HepG2 (cell line): ENCODE measurements around the gene RAB35. TPM values are rescaled to one million over a fixed set of nuclear protein-coding genes. Genes with fewer than 3 reads are reported as not detected.

ENCODE experiments used
- ATAC-seq: fragments of 200-7000 bp; cut with Tn5 transposase; 3 replicates; pipeline ENCODE4 v1.9.1; 2020; ENCODE audit warnings: mild to moderate bottlenecking, moderate library complexity
- BruUV-seq: library from RNA; stranded (reverse); fragments of 400-500 nt; replicated peaks from 2 replicates; lab custom pipeline; 2021; lab: Mats Ljungman, UMichigan
- CTCF ChIA-PET: fragments of 300-600 bp; formaldehyde crosslinking; extraction: SDS; loops from one replicate; lab custom pipeline; 2021; ENCODE audit warnings: low total read pairs, inconsistent platforms, low intra/inter-chr PET ratio; lab: Yijun Ruan, JAX
- POLR2A ChIA-PET: fragments of 350-600 bp; sonication (Branson Sonifier 250); formaldehyde crosslinking; loops from one replicate; lab custom pipeline; 2020; ENCODE audit warnings: antibody characterized with exemption, inconsistent platforms; lab: Yijun Ruan, JAX
- DNase-seq: peaks from one replicate; pipeline ENCODE4 v3.0.0-alpha.2; 2015; ENCODE audit warnings: low spot score
- FAIRE-seq: peaks from 3 replicates; lab custom pipeline; 2011; peaks lifted over from hg19 to GRCh38; lab: Jason Lieb, UNC
- H2AFZ ChIP-seq: one replicate; pipeline ENCODE4 v1.6.1; 2011; ENCODE audit warnings: low read length, inconsistent platforms
- H3K27ac ChIP-seq: fragments of 300-600 bp; 3 replicates; pipeline ENCODE4 v1.8.0; 2011; ENCODE audit warnings: mixed run types, mild to moderate bottlenecking, mixed read lengths, low read length, inconsistent platforms; ENCODE audit not compliant: insufficient read depth; ENCODE audit errors: extremely low read length
- H3K27me3 ChIP-seq, 2 experiments: fragments of 200-600 bp in 1 of 2; 2 replicates in 1 of 2; 3 replicates in 1 of 2; pipeline versions ENCODE4 v1.6.0 to v1.8.0; 2011; ENCODE audit warnings: low read length in 2 of 2, mild to moderate bottlenecking in 2 of 2, moderate library complexity in 2 of 2, inconsistent platforms in 1 of 2; ENCODE audit not compliant: insufficient read depth in 2 of 2, control insufficient read depth in 1 of 2
- H3K36me3 ChIP-seq, 2 experiments: fragments of 200-600 bp in 1 of 2; replicated peaks in 1 of 2; 2 replicates in 1 of 2; 3 replicates in 1 of 2; pipeline versions ENCODE4 v1.5.1 to v1.8.0; 2011; ENCODE audit warnings: low read length in 2 of 2, inconsistent platforms in 1 of 2; ENCODE audit not compliant: insufficient read depth in 2 of 2, control insufficient read depth in 1 of 2
- H3K4me1 ChIP-seq: 2 replicates; pipeline ENCODE4 v1.5.1; 2012; ENCODE audit warnings: low read length, inconsistent platforms; ENCODE audit not compliant: insufficient read depth
- H3K4me2 ChIP-seq: 2 replicates; pipeline ENCODE4 v1.6.0; 2011; ENCODE audit warnings: low read depth, low read length, inconsistent platforms
- H3K4me3 ChIP-seq, 3 experiments: fragments of 200-600 bp in 1 of 3; sonication (generic), shearing (Covaris generic) in 1 of 3; replicated peaks in 1 of 3; 2 replicates each; pipeline ENCODE4 v1.5.1; 2011 to 2016; ENCODE audit warnings: low read length in 3 of 3, inconsistent platforms in 2 of 3, low read depth in 2 of 3, mild to moderate bottlenecking in 2 of 3, control low read depth in 1 of 3, mixed read lengths in 1 of 3; ENCODE audit not compliant: insufficient read depth in 1 of 3
- H3K79me2 ChIP-seq: one replicate; pipeline ENCODE4 v1.6.1; 2011; ENCODE audit warnings: low read length, inconsistent platforms; ENCODE audit not compliant: insufficient read depth
- H3K9ac ChIP-seq: 2 replicates; pipeline ENCODE4 v1.6.0; 2011; ENCODE audit warnings: mild to moderate bottlenecking, low read depth, low read length, inconsistent platforms; ENCODE audit not compliant: insufficient read depth
- H3K9me3 ChIP-seq: 2 replicates; pipeline ENCODE4 v1.5.1; 2012; ENCODE audit warnings: mild to moderate bottlenecking, low read length
- H4K20me1 ChIP-seq: 2 replicates; pipeline ENCODE4 v1.6.0; 2011; ENCODE audit warnings: inconsistent platforms, mild to moderate bottlenecking, low read length, moderate library complexity; ENCODE audit not compliant: insufficient read depth
- NCOA2 ChIP-seq: sonication (generic); formaldehyde crosslinking; IDR thresholded peaks from 2 replicates; pipeline ENCODE4 v1.8.0; 2022; ENCODE audit warnings: inconsistent platforms
- POLR2A ChIP-seq, 2 experiments: IDR thresholded peaks; 2 replicates each; pipeline ENCODE4 v1.6.1; 2011; ENCODE audit warnings: low read depth in 2 of 2, low read length in 2 of 2, mild to moderate bottlenecking in 1 of 2, moderate library complexity in 1 of 2; ENCODE audit not compliant: insufficient read depth in 1 of 2
- POLR2AphosphoS5 ChIP-seq: IDR thresholded peaks from 2 replicates; pipeline ENCODE4 v1.6.1; 2012; ENCODE audit warnings: low read depth, low read length
- RAD51 ChIP-seq: fragments of 450-650 bp; IDR thresholded peaks from 2 replicates; pipeline ENCODE4 v1.6.1; 2016; ENCODE audit warnings: borderline replicate concordance
- RBM22 ChIP-seq: fragments of 200-400 bp; formaldehyde crosslinking; optimal IDR thresholded peaks from 2 replicates; pipeline ENCODE3; 2017; ENCODE audit warnings: mild to moderate bottlenecking, low read length, moderate library complexity
- SRSF9 ChIP-seq: fragments of 200-400 bp; formaldehyde crosslinking; IDR thresholded peaks from 2 replicates; pipeline ENCODE4 v1.6.1; 2018; ENCODE audit warnings: borderline replicate concordance, mild to moderate bottlenecking, low read depth, low read length; ENCODE audit not compliant: insufficient read depth, poor library complexity, severe bottlenecking
- TRIM24 ChIP-seq: sonication (generic); formaldehyde crosslinking; IDR thresholded peaks from 2 replicates; pipeline ENCODE4 v1.8.0; 2022; ENCODE audit warnings: mild to moderate bottlenecking, missing genetic modification reagents
- XBP1 ChIP-seq: sonication (generic); formaldehyde crosslinking; IDR thresholded peaks from 2 replicates; pipeline ENCODE4 v1.5.0; 2020; ENCODE audit warnings: missing genetic modification reagents
- ZBTB21 ChIP-seq: sonication (generic); formaldehyde crosslinking; IDR thresholded peaks from 2 replicates; pipeline ENCODE4 v1.4.0; 2020; ENCODE audit warnings: missing genetic modification reagents
- ZNF83 ChIP-seq: sonication (generic); formaldehyde crosslinking; IDR thresholded peaks from 2 replicates; pipeline ENCODE4 v1.4.0; 2020; ENCODE audit warnings: missing genetic modification reagents, mild to moderate bottlenecking, borderline replicate concordance
- WGBS: methylation state at CpG from one replicate; pipeline ENCODE4 v1.1.6; 2017; ENCODE audit warnings: low lambda C conversion rate; 5-methylcytosine and 5-hydroxymethylcytosine counted together
- in situ Hi-C: cut with HindIII; loops from 2 replicates; pipeline ENCODE4 v1.10.0; 2017; ENCODE audit warnings: low pct_unique_long_range_greater_than_20kb; ENCODE audit not compliant: extremely low pct_ligation_motif_present
- intact Hi-C: fragments of 100-400 bp; cut with micrococcal nuclease; formaldehyde crosslinking; loops from one replicate; pipeline ENCODE4 v1.10.0; 2022; ENCODE audit not compliant: unreplicated experiment
- polyA plus RNA-seq, 8 experiments: library from polyadenylated mRNA; depleted of rRNA in 3 of 8; stranded (reverse) in 7 of 8; unstranded in 1 of 8; fragments of >200 nt; fragmentation: Illumina TruSeq in 4 of 8; extraction: Trizol in 4 of 8; gene quantifications; 2 replicates each; pipeline versions ENCODE4 v1.2.1 to v1.2.3, GENCODE V29; 2011 to 2016; ENCODE audit warnings: low read depth in 4 of 8, missing spikeins in 1 of 8, mixed read lengths in 1 of 8; ENCODE audit not compliant: insufficient read depth in 1 of 8
- total RNA-seq, 5 experiments: library from RNA; depleted of rRNA; stranded (reverse); fragments of >200 nt; fragmentation: Illumina TruSeq; extraction: Trizol; gene quantifications; 2 replicates each; pipeline ENCODE4 v1.2.3, GENCODE V29; 2016; ENCODE audit warnings: low read depth in 1 of 5
- TF ChIP-seq, protein P1 (sequence below): sonication (generic); formaldehyde crosslinking; IDR thresholded peaks from 2 replicates; pipeline ENCODE4 v1.4.0; 2020; ENCODE audit warnings: missing genetic modification reagents

RAB35 gene
- total and polyA plus RNA-seq, 2 of the 13 experiments (the other 11 are each of a cell fraction or from before 2014, with no cell fraction given), result 25.2 to 29.1 TPM

DNA sequence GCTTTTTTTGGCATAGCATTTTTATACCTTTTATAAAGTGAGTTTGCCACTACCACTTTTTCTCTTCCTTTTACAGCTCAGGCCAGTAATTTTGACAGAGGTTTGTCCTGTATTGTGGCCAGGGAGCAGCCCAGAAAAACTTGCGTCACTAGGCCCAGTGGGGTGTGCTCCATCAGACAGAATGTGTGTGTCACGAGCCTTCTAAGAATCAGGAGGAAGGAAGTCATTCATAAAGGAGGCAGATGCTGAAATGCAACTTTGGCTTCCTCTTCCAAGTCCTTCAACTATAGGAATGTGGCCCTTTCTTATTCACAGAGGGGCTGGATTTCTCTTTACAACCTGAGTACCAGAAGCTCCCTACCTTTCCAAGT, 10.1 kb upstream of the RAB35 start (continued):
- TF ChIP-seq, protein P1, sequence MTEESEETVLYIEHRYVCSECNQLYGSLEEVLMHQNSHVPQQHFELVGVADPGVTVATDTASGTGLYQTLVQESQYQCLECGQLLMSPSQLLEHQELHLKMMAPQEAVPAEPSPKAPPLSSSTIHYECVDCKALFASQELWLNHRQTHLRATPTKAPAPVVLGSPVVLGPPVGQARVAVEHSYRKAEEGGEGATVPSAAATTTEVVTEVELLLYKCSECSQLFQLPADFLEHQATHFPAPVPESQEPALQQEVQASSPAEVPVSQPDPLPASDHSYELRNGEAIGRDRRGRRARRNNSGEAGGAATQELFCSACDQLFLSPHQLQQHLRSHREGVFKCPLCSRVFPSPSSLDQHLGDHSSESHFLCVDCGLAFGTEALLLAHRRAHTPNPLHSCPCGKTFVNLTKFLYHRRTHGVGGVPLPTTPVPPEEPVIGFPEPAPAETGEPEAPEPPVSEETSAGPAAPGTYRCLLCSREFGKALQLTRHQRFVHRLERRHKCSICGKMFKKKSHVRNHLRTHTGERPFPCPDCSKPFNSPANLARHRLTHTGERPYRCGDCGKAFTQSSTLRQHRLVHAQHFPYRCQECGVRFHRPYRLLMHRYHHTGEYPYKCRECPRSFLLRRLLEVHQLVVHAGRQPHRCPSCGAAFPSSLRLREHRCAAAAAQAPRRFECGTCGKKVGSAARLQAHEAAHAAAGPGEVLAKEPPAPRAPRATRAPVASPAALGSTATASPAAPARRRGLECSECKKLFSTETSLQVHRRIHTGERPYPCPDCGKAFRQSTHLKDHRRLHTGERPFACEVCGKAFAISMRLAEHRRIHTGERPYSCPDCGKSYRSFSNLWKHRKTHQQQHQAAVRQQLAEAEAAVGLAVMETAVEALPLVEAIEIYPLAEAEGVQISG (CRISPR knock-in tag), result no peak
- no peak for TF ChIP-seq SRSF9
- no peak for TF ChIP-seq ZBTB21 (CRISPR knock-in tag)
- TF ChIP-seq RAD51, result no peak
- TF ChIP-seq TRIM24 (CRISPR knock-in tag), result no peak
- no peak for TF ChIP-seq ZNF83 (CRISPR knock-in tag)
- no peak for TF ChIP-seq NCOA2 (CRISPR knock-in tag)

DNA sequence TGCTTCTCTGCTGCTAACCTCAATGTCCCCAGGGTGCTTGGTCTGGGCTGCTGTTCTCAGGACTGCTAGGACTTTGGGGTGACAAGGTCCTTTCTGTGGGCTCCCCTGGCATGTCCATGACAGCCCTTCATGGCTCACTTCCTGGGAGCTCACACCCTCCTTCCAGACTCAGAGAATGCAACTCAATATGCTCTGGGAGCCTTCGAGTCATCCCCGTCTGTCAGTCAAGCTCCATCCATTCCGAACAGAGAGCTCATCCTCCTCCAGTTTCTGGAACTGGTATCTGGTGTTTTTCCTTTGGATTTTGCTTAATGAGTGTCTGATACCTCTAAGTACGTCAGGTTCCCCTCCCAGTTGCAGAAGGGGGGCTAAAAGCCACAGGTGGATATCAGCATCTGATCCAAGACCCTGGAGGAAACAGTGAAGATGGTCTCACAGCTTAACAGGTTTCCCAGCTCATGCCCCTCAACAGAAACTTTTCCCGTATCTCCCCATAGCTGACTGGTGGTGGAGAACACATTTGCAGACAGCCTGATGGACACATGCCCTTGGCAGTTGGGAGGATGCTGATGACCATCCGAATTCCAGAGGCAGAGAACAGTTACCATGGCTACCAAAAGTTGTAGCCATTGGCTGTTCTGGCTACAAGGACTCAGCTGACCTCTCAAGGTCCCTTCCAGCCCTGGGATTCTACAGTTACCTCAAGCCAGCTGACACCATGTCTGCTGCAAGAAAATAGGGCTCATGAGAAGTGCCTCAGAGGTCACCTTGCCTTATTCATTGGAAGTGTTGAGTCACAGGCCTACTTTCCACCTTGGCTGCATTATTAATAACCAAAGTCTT, 9.5 kb upstream of the RAB35 start:
- H3K27ac ChIP-seq, result no peak overlapping the region
- 91% methylated on average over 6 of the region's 6 CpGs for WGBS
- TF ChIP-seq POLR2A (IDR thresholded peaks at IDR 0.05; ENCODE audit: insufficient read depth in 1 of 2, low read depth in 2 of 2, low read length in 2 of 2), result peak in 1 of 2 experiments; percentile 39; a peak in 1 of 4 replicates
- no peak for TF ChIP-seq XBP1 (CRISPR knock-in tag)
- peak; percentile 3; the same call in 1 of the 2 replicates for TF ChIP-seq POLR2AphosphoS5
- peak; percentile 56 for TF ChIP-seq RBM22
- TF ChIP-seq, all 625 proteins: peak for 3
- Histone ChIP-seq H3K4me2 (no peak overlapping the region), H3K4me1 (peaks cover 28% of the 10 kb centered on the region), H3K4me3 (no peak overlapping the region), H3K36me3 (peaks cover 23 to 45% of the 10 kb centered on the region in 2 experiments), H3K9me3 (no peaks in the 10 kb centered on the region), H2AFZ (no peak overlapping the region), H3K27me3 (no peaks in the 10 kb centered on the region), H3K9ac (no peak overlapping the region), H4K20me1 (no peaks in the 10 kb centered on the region), H3K79me2 (no peaks in the 10 kb centered on the region)
- DNase-seq (no peak), FAIRE-seq (no peak), ATAC-seq (no peak)
- in situ Hi-C loops (no loop called here), intact Hi-C loops (loop anchor here (10.0 kb wide), 1 partner anchor 59 kb away; no protein-coding TSS in a partner anchor)
- no TSS peak for BruUV-seq
- ChIA-PET POLR2A (interaction anchor here (1.3 to 2.9 kb wide), 3 partner anchors 8 to 75 kb away, joined by 3 to 11 read pairs (median 4); partner anchors contain the start of genes RAB35 and RPLP0), CTCF (no interaction called here)
